IMR-90 (cell line): ENCODE results near the gene DGLUCY. TPM values are rescaled to one million over a fixed set of nuclear protein-coding genes. Genes with fewer than 3 reads are reported as not detected.

Experiments
- ATAC-seq: fragments of 200-7000 bp; cut with Tn5 transposase; 2 replicates; pipeline ENCODE4 v1.9.1; 2020; ENCODE audit warnings: low read depth, mild to moderate bottlenecking, moderate library complexity
- BruUV-seq: library from RNA; stranded (reverse); fragments of 400-500 nt; replicated peaks from 2 replicates; lab custom pipeline; 2021; lab: Mats Ljungman, UMichigan
- CTCF ChIA-PET: fragments of 300-600 bp; formaldehyde crosslinking; extraction: SDS; loops from one replicate; lab custom pipeline; 2021; ENCODE audit warnings: antibody characterized with exemption; lab: Yijun Ruan, JAX
- POLR2A ChIA-PET: fragments of 300-600 bp; sonication (Branson Sonifier 250); formaldehyde crosslinking; loops from one replicate; lab custom pipeline; 2022; ENCODE audit warnings: antibody characterized with exemption; ENCODE audit not compliant: unreplicated experiment; lab: Charles Lee
- DNase-seq: peaks from one replicate; pipeline ENCODE4 v3.0.0; 2013
- H2AFZ ChIP-seq: replicated peaks from 2 replicates; pipeline ENCODE3; 2013; ENCODE audit warnings: low read length, mild to moderate bottlenecking; ENCODE audit not compliant: poor library complexity
- H2AK5ac ChIP-seq: 2 replicates; pipeline ENCODE4 v1.6.1; 2013; ENCODE audit warnings: low read depth, low read length, inconsistent platforms
- H2AK9ac ChIP-seq: replicated peaks from 2 replicates; pipeline ENCODE3; 2013; ENCODE audit warnings: mild to moderate bottlenecking, low read depth, low read length, moderate library complexity; ENCODE audit not compliant: poor library complexity
- H2BK120ac ChIP-seq: 2 replicates; pipeline ENCODE4 v1.6.1; 2013; ENCODE audit warnings: low read depth, low read length, inconsistent platforms
- H2BK15ac ChIP-seq: 3 replicates; pipeline ENCODE4 v1.6.1; 2013; ENCODE audit warnings: low read depth, low read length, inconsistent platforms
- H2BK20ac ChIP-seq: 2 replicates; pipeline ENCODE4 v1.6.1; 2013; ENCODE audit warnings: low read depth, mild to moderate bottlenecking, inconsistent platforms, low read length, moderate library complexity
- H2BK5ac ChIP-seq: 2 replicates; pipeline ENCODE4 v1.6.1; 2013; ENCODE audit warnings: mild to moderate bottlenecking, low read depth, low read length, inconsistent platforms; ENCODE audit not compliant: poor library complexity, severe bottlenecking
- H3K14ac ChIP-seq: replicated peaks from 2 replicates; pipeline ENCODE4 v1.6.1; 2013; ENCODE audit warnings: low read depth, low read length, inconsistent platforms
- H3K18ac ChIP-seq: 2 replicates; pipeline ENCODE4 v1.6.1; 2013; ENCODE audit warnings: low read depth, low read length, control low read depth
- H3K23ac ChIP-seq: 2 replicates; pipeline ENCODE4 v1.6.1; 2013; ENCODE audit warnings: low read depth, low read length, inconsistent platforms
- H3K27ac ChIP-seq: 2 replicates; pipeline ENCODE4 v1.5.1; 2013; ENCODE audit warnings: mild to moderate bottlenecking, control low read depth, low read length; ENCODE audit not compliant: insufficient read depth
- H3K27me3 ChIP-seq: 2 replicates; pipeline ENCODE4 v1.6.1; 2013; ENCODE audit warnings: low read length; ENCODE audit not compliant: control insufficient read depth, insufficient read depth
- H3K36me3 ChIP-seq: 2 replicates; pipeline ENCODE4 v1.6.1; 2013; ENCODE audit warnings: low read length, mixed read lengths; ENCODE audit not compliant: control insufficient read depth, insufficient read depth
- H3K4ac ChIP-seq: 2 replicates; pipeline ENCODE4 v1.6.1; 2013; ENCODE audit warnings: low read depth, low read length, inconsistent platforms
- H3K4me1 ChIP-seq: 2 replicates; pipeline ENCODE4 v1.6.1; 2013; ENCODE audit warnings: low read length, mixed read lengths; ENCODE audit not compliant: control insufficient read depth, insufficient read depth
- H3K4me2 ChIP-seq: 2 replicates; pipeline ENCODE4 v1.6.1; 2013; ENCODE audit warnings: low read depth, mild to moderate bottlenecking, control low read depth, low read length, moderate library complexity
- H3K4me3 ChIP-seq: 2 replicates; pipeline ENCODE4 v1.5.1; 2013; ENCODE audit warnings: low read depth, mild to moderate bottlenecking, control low read depth, low read length, moderate library complexity; ENCODE audit not compliant: insufficient read depth
- H3K56ac ChIP-seq: 2 replicates; pipeline ENCODE4 v1.6.1; 2013; ENCODE audit warnings: low read length, inconsistent platforms; ENCODE audit not compliant: insufficient read depth; ENCODE audit errors: extremely low read depth
- H3K79me1 ChIP-seq, 2 experiments: 2 replicates each; pipeline ENCODE4 v1.6.1; 2013; ENCODE audit warnings: low read length in 2 of 2, inconsistent platforms in 1 of 2, low read depth in 1 of 2
- H3K9ac ChIP-seq: 2 replicates; pipeline ENCODE4 v1.6.1; 2013; ENCODE audit warnings: low read depth, low read length, control low read depth
- H3K9me1 ChIP-seq: 2 replicates; pipeline ENCODE4 v1.6.1; 2013; ENCODE audit warnings: low read length, inconsistent platforms; ENCODE audit not compliant: insufficient read depth
- H3K9me3 ChIP-seq: 2 replicates; pipeline ENCODE4 v1.6.1; 2013; ENCODE audit warnings: low read length; ENCODE audit not compliant: control insufficient read depth, insufficient read depth
- H4K20me1 ChIP-seq: 2 replicates; pipeline ENCODE4 v1.6.1; 2013; ENCODE audit warnings: low read length, inconsistent platforms; ENCODE audit not compliant: insufficient read depth
- H4K5ac ChIP-seq: 2 replicates; pipeline ENCODE4 v1.6.1; 2013; ENCODE audit warnings: mild to moderate bottlenecking, low read depth, low read length, control low read depth
- H4K8ac ChIP-seq, 2 experiments: 2 replicates each; pipeline ENCODE4 v1.6.1; 2013; ENCODE audit warnings: low read depth in 2 of 2, low read length in 2 of 2, control low read depth in 1 of 2, inconsistent platforms in 1 of 2
- H4K91ac ChIP-seq: 2 replicates; pipeline ENCODE4 v1.6.1; 2013; ENCODE audit warnings: low read depth, low read length, inconsistent platforms; ENCODE audit not compliant: insufficient read depth
- BHLHE40 ChIP-seq: fragments of 150-350 bp; IDR thresholded peaks from 2 replicates; pipeline ENCODE4 v1.6.1; 2016; ENCODE audit warnings: mild to moderate bottlenecking, low read depth, low read length
- CEBPB ChIP-seq: IDR thresholded peaks from 2 replicates; pipeline ENCODE4 v1.6.1; 2012; ENCODE audit warnings: low read depth, low read length, improper control_type of control experiment
- CHD1 ChIP-seq: IDR thresholded peaks from 2 replicates; pipeline ENCODE4 v1.6.1; 2012; ENCODE audit warnings: low read depth, low read length, improper control_type of control experiment
- ELK1 ChIP-seq: fragments of 150-350 bp; IDR thresholded peaks from 2 replicates; pipeline ENCODE4 v1.6.1; 2016; ENCODE audit warnings: low read depth, mild to moderate bottlenecking, low read length, moderate library complexity, borderline replicate concordance
- MAFK ChIP-seq: IDR thresholded peaks from 2 replicates; pipeline ENCODE4 v1.6.1; 2012; ENCODE audit warnings: low read depth, low read length, improper control_type of control experiment
- MAZ ChIP-seq: IDR thresholded peaks from 2 replicates; pipeline ENCODE4 v1.6.1; 2012; ENCODE audit warnings: low read depth, mild to moderate bottlenecking, low read length, improper control_type of control experiment, moderate library complexity, borderline replicate concordance
- MXI1 ChIP-seq: IDR thresholded peaks from 2 replicates; pipeline ENCODE4 v1.6.1; 2012; ENCODE audit warnings: low read depth, mild to moderate bottlenecking, low read length, moderate library complexity, borderline replicate concordance
- NFE2L2 ChIP-seq: fragments of 150-350 bp; IDR thresholded peaks from 2 replicates; pipeline ENCODE4 v1.6.1; 2016; ENCODE audit warnings: low read depth, mild to moderate bottlenecking, low read length
- POLR2A ChIP-seq: IDR thresholded peaks from 2 replicates; pipeline ENCODE4 v1.6.1; 2012; ENCODE audit warnings: mild to moderate bottlenecking, low read depth, low read length
- RAD21 ChIP-seq: IDR thresholded peaks from 2 replicates; pipeline ENCODE4 v1.6.1; 2012; ENCODE audit warnings: low read length, improper control_type of control experiment
- RFX5 ChIP-seq: IDR thresholded peaks from 2 replicates; pipeline ENCODE4 v1.8.0; 2012; ENCODE audit warnings: low read depth, mild to moderate bottlenecking, low read length, moderate library complexity
- SMC3 ChIP-seq: fragments of 150-350 bp; IDR thresholded peaks from 2 replicates; pipeline ENCODE4 v1.6.1; 2016; ENCODE audit warnings: low read depth, mild to moderate bottlenecking, antibody characterized with exemption, low read length, moderate library complexity
- WGBS, 2 experiments: methylation state at CpG; one replicate each; pipeline versions ENCODE4 v1.1.5 to v1.1.7; 2013; ENCODE audit warnings: missing lambda C conversion rate in 2 of 2; ENCODE audit not compliant: insufficient read length in 1 of 2; ENCODE audit errors: extremely low coverage in 2 of 2; 5-methylcytosine and 5-hydroxymethylcytosine counted together
- dilution Hi-C: fragments of 300-500 bp; cut with HindIII; formaldehyde crosslinking; loops from one replicate; pipeline ENCODE4 v1.14.3; 2018; ENCODE audit warnings: low sequenced_read_pairs; ENCODE audit not compliant: unreplicated experiment
- in situ Hi-C: fragments of 300-500 bp; cut with MboI; formaldehyde crosslinking; loops from 3 replicates; pipeline ENCODE4 v1.14.3; 2019; ENCODE audit warnings: low sequenced_read_pairs, inconsistent platforms, mixed read lengths
- intact Hi-C: fragments of 100-400 bp; cut with micrococcal nuclease; formaldehyde crosslinking; loops from 2 replicates; pipeline ENCODE4 v1.10.0; 2022
- polyA plus RNA-seq, 3 experiments: library from polyadenylated mRNA; depleted of rRNA; stranded (reverse); fragments of >200 nt; gene quantifications; 2 replicates each; pipeline ENCODE4 v1.2.3, GENCODE V29; 2012; ENCODE audit warnings: low replicate concordance in 1 of 3
- total RNA-seq: library from RNA; depleted of rRNA; stranded (reverse); fragments of >200 nt; gene quantifications from 2 replicates; pipeline ENCODE4 v1.2.3, GENCODE V29; 2012
- TF ChIP-seq, protein P1 (sequence below): conservative IDR thresholded peaks from 2 replicates; pipeline ENCODE4 v1.5.1; 2012; ENCODE audit warnings: mild to moderate bottlenecking, low read depth, low read length, improper control_type of control experiment

DGLUCY gene
- total and polyA plus RNA-seq, 2 of the 4 experiments (the other 2 are of a cell fraction): 8.5 to 13.3 TPM

DNA sequence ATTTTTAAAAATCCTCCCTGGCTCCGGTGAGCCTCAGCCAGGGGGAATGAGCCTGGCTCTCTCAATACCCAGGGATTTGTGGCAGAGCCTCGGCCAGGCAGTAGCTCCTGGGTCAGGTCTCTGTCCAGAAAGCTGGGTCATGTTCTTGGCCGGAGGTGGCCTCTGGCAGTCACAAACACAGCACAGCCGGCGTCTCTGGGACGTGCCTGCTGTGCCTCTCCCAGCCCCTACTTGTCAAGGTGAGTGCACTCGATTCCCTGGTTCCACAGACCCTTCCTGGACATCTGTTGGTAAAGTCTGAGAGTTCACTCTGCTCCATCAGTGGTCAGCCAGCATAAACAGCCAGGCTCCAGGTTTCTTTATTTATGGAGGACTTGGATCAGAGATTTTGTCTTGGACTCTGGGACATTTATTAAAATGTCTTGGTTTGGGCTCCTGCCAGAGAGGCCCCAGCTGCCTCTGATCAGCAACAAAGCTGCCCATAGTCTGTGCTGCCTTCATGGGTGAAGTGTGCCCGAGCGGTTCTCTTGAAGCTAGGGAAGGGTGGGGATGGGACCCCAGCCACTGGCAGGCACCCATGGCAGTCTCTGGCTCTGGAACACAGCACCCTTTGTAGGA lies 56.7 kb downstream of the DGLUCY start:
- no peak overlapping the region; the same call in 1 of the 2 replicates for H3K4me2 ChIP-seq
- H2AK5ac ChIP-seq: no peak overlapping the region
- H3K4me3 ChIP-seq: no peak overlapping the region
- intact Hi-C loops: loop anchor here (10.0 kb wide), 2 partner anchors 446 to 866 kb away; no protein-coding TSS in a partner anchor
- dilution Hi-C loops: no loop called here
- no peak overlapping the region; the same call in 1 of the 2 replicates for H2BK120ac ChIP-seq
- WGBS, 2 experiments: 50% methylated on average over 2 of the region's 9 CpGs; no CpG with 5 or more reads in 1 of the 2 experiments
- H3K27me3 ChIP-seq: no peaks in the 10 kb centered on the region
- no peaks in the 10 kb centered on the region for H3K9me1 ChIP-seq
- in situ Hi-C loops: loop anchor here (5.0 to 25.0 kb wide), 3 partner anchors 268 to 883 kb away; partner anchors contain the start of gene CALM1
- peaks cover 4% of the 10 kb centered on the region; the same call in 1 of the 2 replicates for H3K36me3 ChIP-seq
- no peak overlapping the region; the same call in 1 of the 2 replicates for H3K4ac ChIP-seq
- DNase-seq (peak; percentile 25), ATAC-seq (peak; percentile 46)
- POLR2A ChIA-PET: no interaction called here
- no peak overlapping the region for H2BK15ac ChIP-seq
- H3K9ac ChIP-seq: no peak overlapping the region
- H4K20me1 ChIP-seq: no peaks in the 10 kb centered on the region
- peak overlapping the region; percentile 41 for H2AFZ ChIP-seq
- no peaks in the 10 kb centered on the region for H3K9me3 ChIP-seq
- H3K18ac ChIP-seq: no peak overlapping the region
- no peak overlapping the region for H3K14ac ChIP-seq
- peak overlapping the region; percentile 63 for H2AK9ac ChIP-seq
- H3K27ac ChIP-seq: no peak overlapping the region
- TF ChIP-seq MXI1 (no peak), ELK1 (no peak), NFE2L2 (no peak), CHD1 (no peak), POLR2A (no peak), CEBPB (no peak), BHLHE40 (no peak), RFX5 (no peak), MAFK (no peak), MAZ (no peak), RAD21 (no peak), SMC3 (no peak)
- TF ChIP-seq, protein P1, sequence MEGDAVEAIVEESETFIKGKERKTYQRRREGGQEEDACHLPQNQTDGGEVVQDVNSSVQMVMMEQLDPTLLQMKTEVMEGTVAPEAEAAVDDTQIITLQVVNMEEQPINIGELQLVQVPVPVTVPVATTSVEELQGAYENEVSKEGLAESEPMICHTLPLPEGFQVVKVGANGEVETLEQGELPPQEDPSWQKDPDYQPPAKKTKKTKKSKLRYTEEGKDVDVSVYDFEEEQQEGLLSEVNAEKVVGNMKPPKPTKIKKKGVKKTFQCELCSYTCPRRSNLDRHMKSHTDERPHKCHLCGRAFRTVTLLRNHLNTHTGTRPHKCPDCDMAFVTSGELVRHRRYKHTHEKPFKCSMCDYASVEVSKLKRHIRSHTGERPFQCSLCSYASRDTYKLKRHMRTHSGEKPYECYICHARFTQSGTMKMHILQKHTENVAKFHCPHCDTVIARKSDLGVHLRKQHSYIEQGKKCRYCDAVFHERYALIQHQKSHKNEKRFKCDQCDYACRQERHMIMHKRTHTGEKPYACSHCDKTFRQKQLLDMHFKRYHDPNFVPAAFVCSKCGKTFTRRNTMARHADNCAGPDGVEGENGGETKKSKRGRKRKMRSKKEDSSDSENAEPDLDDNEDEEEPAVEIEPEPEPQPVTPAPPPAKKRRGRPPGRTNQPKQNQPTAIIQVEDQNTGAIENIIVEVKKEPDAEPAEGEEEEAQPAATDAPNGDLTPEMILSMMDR: no peak
- peaks cover 8% of the 10 kb centered on the region; the same call in 1 of the 2 replicates for H3K4me1 ChIP-seq
- H2BK20ac ChIP-seq: no peak overlapping the region
- no peak overlapping the region for H3K56ac ChIP-seq
- no TSS peak for BruUV-seq
- H4K91ac ChIP-seq: no peak overlapping the region
- H3K23ac ChIP-seq: no peak overlapping the region
- H4K8ac ChIP-seq: no peak overlapping the region; a peak in 1 of 4 replicates
- H2BK5ac ChIP-seq: no peak overlapping the region
- no peaks in the 10 kb centered on the region for H3K79me1 ChIP-seq
- H4K5ac ChIP-seq: no peak overlapping the region
- CTCF ChIA-PET: interaction anchor here (0.6 to 6.5 kb wide), 3 partner anchors 138 to 268 kb away, joined by 3 to 82 read pairs (median 6); no protein-coding TSS in a partner anchor
